HFFc6 (cell line): Measurements from ENCODE around the gene C1GALT1. TPM values are rescaled to one million over a fixed set of nuclear protein-coding genes. Genes with fewer than 3 reads are reported as not detected.

ENCODE experiments used
- DNase-seq: peaks from one replicate; pipeline ENCODE4 v3.0.0-alpha.2; 2018
- H3K27ac Mint-ChIP-seq: 2 replicates; pipeline ENCODE4 v1.8.0; 2020; ENCODE audit warnings: mild to moderate bottlenecking, mixed read lengths
- H3K27me3 Mint-ChIP-seq: 2 replicates; pipeline ENCODE4 v1.8.0; 2021; ENCODE audit warnings: mild to moderate bottlenecking, moderate library complexity, mixed read lengths; ENCODE audit not compliant: insufficient read depth
- H3K36me3 Mint-ChIP-seq: 2 replicates; pipeline ENCODE4 v1.8.0; 2021; ENCODE audit warnings: low read depth, mixed read lengths
- H3K4me1 Mint-ChIP-seq: 2 replicates; pipeline ENCODE4 v1.8.0; 2020; ENCODE audit warnings: low read depth, mixed read lengths
- H3K4me3 Mint-ChIP-seq: 2 replicates; pipeline ENCODE4 v1.8.0; 2020; ENCODE audit warnings: mild to moderate bottlenecking, moderate library complexity, mixed read lengths
- H3K9me3 Mint-ChIP-seq: 2 replicates; pipeline ENCODE4 v1.8.0; 2020; ENCODE audit warnings: mild to moderate bottlenecking, mixed read lengths
- CTCF ChIP-seq: fragments of 200-600 bp; sonication (generic); IDR thresholded peaks from 2 replicates; pipeline ENCODE4 v1.5.0; 2021; ENCODE audit warnings: antibody characterized with exemption, mild to moderate bottlenecking
- total RNA-seq, 6 experiments: library from RNA; stranded (reverse); fragmentation: NEBNext Ultra II Directional; extraction: Animal tissue kit (Norgen Biotek cat#: 25700); gene quantifications; 2 replicates in 1 of 6; 3 replicates in 5 of 6; pipeline ENCODE4 v1.2.3, GENCODE V29; 2021

C1GALT1 gene
- total RNA-seq, 6 experiments from 2014 or later, result 32.3 to 47.4 (median 34.1) TPM

GRCh38 chr7:7276161-7276560 lies 93.8 kb downstream of the C1GALT1 start:
- DNase-seq, result no peak
- TF ChIP-seq CTCF, result no peak
- H3K27me3 Mint-ChIP-seq, result peaks cover 2% of the 10 kb centered on the region
- no peaks in the 10 kb centered on the region for H3K36me3 Mint-ChIP-seq
- H3K4me3 Mint-ChIP-seq, result no peak overlapping the region
- peaks cover 8% of the 10 kb centered on the region for H3K4me1 Mint-ChIP-seq
- no peaks in the 10 kb centered on the region for H3K9me3 Mint-ChIP-seq
- no peak overlapping the region for H3K27ac Mint-ChIP-seq

GRCh38 chr7:7290429-7291122 lies 108.2 kb downstream of the C1GALT1 start:
- no peak for DNase-seq
- 0 out of 2 replicates have a peak, but pooled peaks have one; percentile 8 for TF ChIP-seq CTCF
- Mint-ChIP-seq H3K4me1 (no peaks in the 10 kb centered on the region), H3K9me3 (no peaks in the 10 kb centered on the region; the same call in 1 of the 2 replicates), H3K27ac (no peak overlapping the region), H3K27me3 (peaks cover 9% of the 10 kb centered on the region), H3K4me3 (no peak overlapping the region), H3K36me3 (no peaks in the 10 kb centered on the region)

- H3K27me3 Mint-ChIP-seq, result peaks cover 15% of the 10 kb centered on the region
- no peak overlapping the region for H3K27ac Mint-ChIP-seq
- DNase-seq, result no peak
- H3K4me3 Mint-ChIP-seq, result no peak overlapping the region
- H3K9me3 Mint-ChIP-seq, result no peaks in the 10 kb centered on the region
- TF ChIP-seq CTCF, result no peak
- no peaks in the 10 kb centered on the region for H3K36me3 Mint-ChIP-seq
- no peaks in the 10 kb centered on the region for H3K4me1 Mint-ChIP-seq
Measured at GRCh38 chr7:7292085-7292484, 109.7 kb downstream of the C1GALT1 start.

GRCh38 chr7:7292608-7293007 lies 110.3 kb downstream of the C1GALT1 start:
- Mint-ChIP-seq H3K27me3 (peaks cover 15% of the 10 kb centered on the region), H3K4me3 (no peak overlapping the region), H3K4me1 (no peaks in the 10 kb centered on the region), H3K9me3 (no peaks in the 10 kb centered on the region), H3K36me3 (no peaks in the 10 kb centered on the region), H3K27ac (no peak overlapping the region)
- DNase-seq, result no peak
- no peak for TF ChIP-seq CTCF

GRCh38 chr7:7293092-7293491 lies 110.7 kb downstream of the C1GALT1 start:
- no peak for TF ChIP-seq CTCF
- Mint-ChIP-seq H3K27ac (no peak overlapping the region), H3K9me3 (no peaks in the 10 kb centered on the region), H3K36me3 (no peaks in the 10 kb centered on the region), H3K27me3 (peaks cover 13% of the 10 kb centered on the region), H3K4me1 (no peaks in the 10 kb centered on the region), H3K4me3 (no peak overlapping the region)
- DNase-seq, result no peak
